K562 (cell line): ENCODE measurements around the gene SMC6.

ENCODE experiments used
- EZH2 ChIP-seq: IDR thresholded peaks from 2 replicates; pipeline ENCODE4 v1.6.1; 2012; ENCODE audit warnings: low read depth, mild to moderate bottlenecking, inconsistent platforms, low read length, borderline replicate concordance
- MTF1 ChIP-seq: fragments of 250-450 bp; sonication (Bioruptor Pico); IDR thresholded peaks from 2 replicates; pipeline ENCODE4 v1.9.0; 2021; ENCODE audit warnings: moderate library complexity, mild to moderate bottlenecking, inconsistent platforms, borderline replicate concordance
- ZNF79 ChIP-seq: fragments of 250-450 bp; sonication (Bioruptor Pico); IDR thresholded peaks from 2 replicates; pipeline ENCODE4 v1.4.0; 2020; ENCODE audit warnings: low read depth, mild to moderate bottlenecking, moderate library complexity
- TF ChIP-seq, protein P1 (sequence below): sonication (generic); formaldehyde crosslinking; IDR thresholded peaks from 2 replicates; pipeline ENCODE4 v1.8.1; 2022; ENCODE audit warnings: missing genetic modification reagents
- TF ChIP-seq, protein P2 (sequence below), 2 experiments: fragments of 450-650 bp in 1 of 2; IDR thresholded peaks; 2 replicates each; pipeline ENCODE4 v1.6.1; 2011 to 2017; ENCODE audit warnings: low read depth in 2 of 2, antibody characterized with exemption in 1 of 2, borderline replicate concordance in 1 of 2, low read length in 1 of 2, mild to moderate bottlenecking in 1 of 2, mixed read lengths in 1 of 2; ENCODE audit not compliant: control insufficient read depth in 1 of 2
- TF ChIP-seq, protein P3 (sequence below): fragments of 450-650 bp; formaldehyde crosslinking; IDR thresholded peaks from 2 replicates; pipeline ENCODE4 v1.4.0; 2022; ENCODE audit warnings: mild to moderate bottlenecking, moderate library complexity

DNA sequence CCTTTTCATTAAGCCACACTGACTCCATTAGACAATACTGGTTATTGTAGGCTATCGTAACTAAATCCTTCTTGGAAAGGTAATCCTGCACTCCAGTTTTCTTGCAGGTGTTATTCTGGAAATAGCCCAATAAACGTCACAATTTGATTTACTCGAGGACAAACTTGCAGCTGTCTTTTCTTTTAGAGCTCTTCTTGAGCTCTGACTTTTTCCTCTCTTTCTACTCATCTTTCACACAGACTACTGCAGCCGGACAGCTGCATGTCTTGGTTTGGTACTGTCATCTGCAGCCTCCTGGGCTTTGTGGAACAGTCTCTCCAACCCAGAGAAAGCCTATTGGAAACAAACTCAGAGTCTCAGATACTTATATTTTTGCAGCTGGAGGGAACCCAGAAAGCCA lies 39.7 kb upstream of the SMC6 start:
- TF ChIP-seq EZH2 (no peak), ZNF79 (CRISPR knock-in tag) (no peak), MTF1 (CRISPR knock-in tag) (no peak)
- TF ChIP-seq, protein P1, sequence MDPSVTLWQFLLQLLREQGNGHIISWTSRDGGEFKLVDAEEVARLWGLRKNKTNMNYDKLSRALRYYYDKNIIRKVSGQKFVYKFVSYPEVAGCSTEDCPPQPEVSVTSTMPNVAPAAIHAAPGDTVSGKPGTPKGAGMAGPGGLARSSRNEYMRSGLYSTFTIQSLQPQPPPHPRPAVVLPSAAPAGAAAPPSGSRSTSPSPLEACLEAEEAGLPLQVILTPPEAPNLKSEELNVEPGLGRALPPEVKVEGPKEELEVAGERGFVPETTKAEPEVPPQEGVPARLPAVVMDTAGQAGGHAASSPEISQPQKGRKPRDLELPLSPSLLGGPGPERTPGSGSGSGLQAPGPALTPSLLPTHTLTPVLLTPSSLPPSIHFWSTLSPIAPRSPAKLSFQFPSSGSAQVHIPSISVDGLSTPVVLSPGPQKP (CRISPR knock-in tag): no peak
- TF ChIP-seq, protein P2, sequence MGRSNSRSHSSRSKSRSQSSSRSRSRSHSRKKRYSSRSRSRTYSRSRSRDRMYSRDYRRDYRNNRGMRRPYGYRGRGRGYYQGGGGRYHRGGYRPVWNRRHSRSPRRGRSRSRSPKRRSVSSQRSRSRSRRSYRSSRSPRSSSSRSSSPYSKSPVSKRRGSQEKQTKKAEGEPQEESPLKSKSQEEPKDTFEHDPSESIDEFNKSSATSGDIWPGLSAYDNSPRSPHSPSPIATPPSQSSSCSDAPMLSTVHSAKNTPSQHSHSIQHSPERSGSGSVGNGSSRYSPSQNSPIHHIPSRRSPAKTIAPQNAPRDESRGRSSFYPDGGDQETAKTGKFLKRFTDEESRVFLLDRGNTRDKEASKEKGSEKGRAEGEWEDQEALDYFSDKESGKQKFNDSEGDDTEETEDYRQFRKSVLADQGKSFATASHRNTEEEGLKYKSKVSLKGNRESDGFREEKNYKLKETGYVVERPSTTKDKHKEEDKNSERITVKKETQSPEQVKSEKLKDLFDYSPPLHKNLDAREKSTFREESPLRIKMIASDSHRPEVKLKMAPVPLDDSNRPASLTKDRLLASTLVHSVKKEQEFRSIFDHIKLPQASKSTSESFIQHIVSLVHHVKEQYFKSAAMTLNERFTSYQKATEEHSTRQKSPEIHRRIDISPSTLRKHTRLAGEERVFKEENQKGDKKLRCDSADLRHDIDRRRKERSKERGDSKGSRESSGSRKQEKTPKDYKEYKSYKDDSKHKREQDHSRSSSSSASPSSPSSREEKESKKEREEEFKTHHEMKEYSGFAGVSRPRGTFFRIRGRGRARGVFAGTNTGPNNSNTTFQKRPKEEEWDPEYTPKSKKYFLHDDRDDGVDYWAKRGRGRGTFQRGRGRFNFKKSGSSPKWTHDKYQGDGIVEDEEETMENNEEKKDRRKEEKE (IDR thresholded peaks at IDR 0.05; ENCODE audit: borderline replicate concordance in 1 of 2, control insufficient read depth in 1 of 2, low read depth in 2 of 2, low read length in 1 of 2): no peak
- TF ChIP-seq, protein P3, sequence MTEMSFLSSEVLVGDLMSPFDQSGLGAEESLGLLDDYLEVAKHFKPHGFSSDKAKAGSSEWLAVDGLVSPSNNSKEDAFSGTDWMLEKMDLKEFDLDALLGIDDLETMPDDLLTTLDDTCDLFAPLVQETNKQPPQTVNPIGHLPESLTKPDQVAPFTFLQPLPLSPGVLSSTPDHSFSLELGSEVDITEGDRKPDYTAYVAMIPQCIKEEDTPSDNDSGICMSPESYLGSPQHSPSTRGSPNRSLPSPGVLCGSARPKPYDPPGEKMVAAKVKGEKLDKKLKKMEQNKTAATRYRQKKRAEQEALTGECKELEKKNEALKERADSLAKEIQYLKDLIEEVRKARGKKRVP (CRISPR knock-in tag): no peak
